GM10847 (cell line): ENCODE measurements around the gene SNTA1.

Experiments
- POLR2A ChIP-seq: IDR thresholded peaks from 2 replicates; pipeline ENCODE4 v1.6.1; 2011; ENCODE audit not compliant: insufficient read length; ENCODE audit errors: extremely low read depth

Gene SNTA1

GRCh38 chr20:33472868-33473435 is 29.4 kb upstream of the SNTA1 start:
- no peak for TF ChIP-seq POLR2A

GRCh38 chr20:33470866-33471265 is 27.3 kb upstream of the SNTA1 start:
- no peak for TF ChIP-seq POLR2A

- TF ChIP-seq POLR2A: no peak
These were observed 26.9 kb upstream of the SNTA1 start for GRCh38 chr20:33470457-33470856.

GRCh38 chr20:33466303-33466646 is 22.7 kb upstream of the SNTA1 start:
- no peak for TF ChIP-seq POLR2A

GRCh38 chr20:33465481-33466302 is 22.1 kb upstream of the SNTA1 start:
- TF ChIP-seq POLR2A: no peak

GRCh38 chr20:33463332-33464101 is 20.0 kb upstream of the SNTA1 start:
- TF ChIP-seq POLR2A: no peak

GRCh38 chr20:33460711-33461110 is 17.1 kb upstream of the SNTA1 start:
- no peak for TF ChIP-seq POLR2A

DNA sequence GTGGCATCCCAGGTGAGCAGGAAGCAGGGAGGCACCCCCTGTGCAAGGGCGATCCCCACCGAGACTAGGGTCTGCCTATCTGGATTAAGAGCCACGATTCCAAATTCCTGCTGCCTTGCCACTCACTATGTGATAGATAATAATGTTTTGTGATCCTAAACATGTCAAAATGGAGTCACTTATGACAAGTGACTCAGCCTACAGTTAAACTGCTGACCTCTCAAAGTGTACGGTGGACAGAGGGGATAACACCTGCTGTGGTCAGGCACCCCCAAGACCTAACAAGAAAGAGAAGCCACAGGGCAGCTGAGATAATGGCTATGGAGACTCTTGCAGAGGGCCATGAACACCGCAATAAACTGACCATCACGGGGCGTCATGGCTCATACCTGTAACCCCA is 16.0 kb upstream of the SNTA1 start:
- no peak for TF ChIP-seq POLR2A

DNA sequence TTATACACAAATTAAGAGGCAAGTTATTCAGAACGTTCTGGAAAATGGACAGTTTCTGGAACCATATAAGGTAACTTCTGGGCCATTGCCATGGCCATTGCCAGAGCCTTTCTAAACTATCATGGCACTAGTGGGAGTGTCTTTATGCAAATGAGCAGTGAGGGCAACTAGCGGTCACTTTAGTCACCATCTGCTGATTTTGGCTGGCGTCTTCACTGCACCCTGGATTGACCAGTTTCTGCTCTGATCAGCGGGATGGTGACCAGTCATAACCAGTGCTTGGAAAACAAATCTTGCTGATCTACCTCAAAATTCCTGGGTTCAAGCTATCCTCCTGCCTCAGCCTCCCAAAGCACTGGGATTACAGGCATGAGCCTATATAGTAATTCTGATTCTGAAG is 7.3 kb upstream of the SNTA1 start:
- no peak for TF ChIP-seq POLR2A

- no peak for TF ChIP-seq POLR2A
These were observed 2.5 kb upstream of the SNTA1 start for GRCh38 chr20:33445881-33446625.

GRCh38 chr20:33444797-33445560 is 1.4 kb upstream of the SNTA1 start:
- no peak for TF ChIP-seq POLR2A

GRCh38 chr20:33443006-33443511 is 504 bp downstream of the SNTA1 start:
- no peak for TF ChIP-seq POLR2A

GRCh38 chr20:33442136-33443005 is 1.2 kb downstream of the SNTA1 start:
- no peak for TF ChIP-seq POLR2A
